A673 (cell line): ENCODE results near the gene ITFG1. TPM values are rescaled to one million over a fixed set of nuclear protein-coding genes. Genes with fewer than 3 reads are reported as not detected.

Experiments used
- BruUV-seq: library from RNA; stranded (reverse); fragments of 400-500 nt; replicated peaks from 2 replicates; lab custom pipeline; 2021; lab: Mats Ljungman, UMichigan
- CTCF ChIA-PET: fragments of 300-600 bp; sonication (Branson Sonifier 250); formaldehyde crosslinking; loops from one replicate; lab custom pipeline; 2022; ENCODE audit warnings: antibody characterized with exemption; lab: Charles Lee
- POLR2A ChIA-PET: fragments of 300-600 bp; sonication (Branson Sonifier 250); formaldehyde crosslinking; loops from one replicate; lab custom pipeline; 2022; ENCODE audit warnings: antibody characterized with exemption; ENCODE audit not compliant: low non-redundant PET; lab: Charles Lee
- DNase-seq: peaks from one replicate; pipeline ENCODE4 v3.0.0-alpha.2; 2015; ENCODE audit warnings: low spot score
- H3K27ac ChIP-seq: fragments of 200-600 bp; sonication (generic); 2 replicates; pipeline ENCODE4 v1.5.1; 2016; ENCODE audit warnings: mixed run types, low read depth, mild to moderate bottlenecking, mixed read lengths, antibody characterized with exemption, low read length; ENCODE audit not compliant: poor library complexity, severe bottlenecking
- H3K27me3 ChIP-seq: fragments of 200-600 bp; sonication (generic); replicated peaks from 2 replicates; pipeline ENCODE4 v1.6.1; 2017; ENCODE audit warnings: mixed run types, low read depth, mild to moderate bottlenecking, mixed read lengths, antibody characterized with exemption, low read length; ENCODE audit not compliant: insufficient read depth, poor library complexity
- H3K36me3 ChIP-seq: fragments of 200-600 bp; sonication (generic); 2 replicates; pipeline ENCODE4 v1.6.1; 2016; ENCODE audit warnings: mixed run types, mild to moderate bottlenecking, mixed read lengths, antibody characterized with exemption, low read length; ENCODE audit not compliant: insufficient read depth, poor library complexity, severe bottlenecking
- H3K4me1 ChIP-seq: fragments of 200-600 bp; sonication (generic); 2 replicates; pipeline ENCODE4 v1.6.1; 2017; ENCODE audit warnings: mixed run types, mild to moderate bottlenecking, mixed read lengths, antibody characterized with exemption, low read length; ENCODE audit not compliant: insufficient read depth, poor library complexity, severe bottlenecking
- H3K4me3 ChIP-seq: fragments of 200-600 bp; sonication (generic); 2 replicates; pipeline ENCODE4 v1.5.1; 2016; ENCODE audit warnings: low read depth, mixed run types, mild to moderate bottlenecking, mixed read lengths, low read length; ENCODE audit not compliant: poor library complexity, severe bottlenecking
- H3K9me3 ChIP-seq: fragments of 200-600 bp; sonication (generic); 2 replicates; pipeline ENCODE4 v1.6.1; 2016; ENCODE audit warnings: mixed run types, low read depth, mild to moderate bottlenecking, mixed read lengths, antibody characterized with exemption, low read length; ENCODE audit not compliant: poor library complexity, severe bottlenecking
- EZH2 ChIP-seq: fragments of 200-600 bp; sonication (generic); IDR thresholded peaks from 2 replicates; pipeline ENCODE4 v1.6.1; 2017; ENCODE audit warnings: borderline replicate concordance, low read depth, mild to moderate bottlenecking, mixed read lengths, antibody characterized with exemption, low read length; ENCODE audit not compliant: poor library complexity, severe bottlenecking
- intact Hi-C: fragments of 100-400 bp; cut with micrococcal nuclease; formaldehyde crosslinking; loops from one replicate; pipeline ENCODE4 v1.10.0; 2022; ENCODE audit not compliant: unreplicated experiment
- total RNA-seq: library from RNA; stranded (reverse); gene quantifications from 2 replicates; pipeline ENCODE4 v1.2.3, GENCODE V29; 2021
- TF ChIP-seq, protein P1 (sequence below): fragments of 300-800, 200-600 bp; sonication (generic); conservative IDR thresholded peaks from 2 replicates; pipeline ENCODE4 v1.5.1; 2017; ENCODE audit warnings: low read depth, mild to moderate bottlenecking, antibody characterized with exemption, low read length, moderate library complexity, mixed read lengths

The ITFG1 gene
- total RNA-seq, 1 experiment from 2014 or later, result 40.1 TPM

DNA sequence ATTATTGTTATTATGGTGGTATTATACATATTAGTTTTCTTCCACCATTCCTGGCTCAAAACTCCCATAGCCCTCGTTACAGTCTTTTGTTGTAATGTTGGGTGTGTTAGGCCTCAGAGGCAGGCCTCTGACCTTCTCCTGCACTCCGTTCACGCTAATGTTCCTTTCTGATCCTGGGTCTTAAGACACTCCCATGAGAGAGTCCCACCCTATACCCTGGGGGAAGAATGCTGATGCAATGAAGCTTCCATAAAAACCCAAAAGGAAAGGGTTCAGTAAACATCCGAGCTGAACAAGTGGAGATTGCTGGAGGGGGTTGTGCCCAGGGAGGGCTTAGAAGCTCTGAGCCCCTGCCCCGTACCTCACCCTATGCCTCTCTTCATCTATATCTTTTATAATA is 175.9 kb downstream of the ITFG1 start:
- DNase-seq, result no peak
- no peak overlapping the region for H3K27ac ChIP-seq
- H3K27me3 ChIP-seq, result no peaks in the 10 kb centered on the region
- no peaks in the 10 kb centered on the region for H3K4me1 ChIP-seq
- intact Hi-C loops, result no loop called here
- BruUV-seq, result no TSS peak
- H3K9me3 ChIP-seq, result peaks cover 9% of the 10 kb centered on the region
- no peak overlapping the region for H3K4me3 ChIP-seq
- ChIA-PET POLR2A (no interaction called here), CTCF (no interaction called here)
- no peaks in the 10 kb centered on the region for H3K36me3 ChIP-seq
- TF ChIP-seq EZH2, result no peak
- TF ChIP-seq, protein P1, sequence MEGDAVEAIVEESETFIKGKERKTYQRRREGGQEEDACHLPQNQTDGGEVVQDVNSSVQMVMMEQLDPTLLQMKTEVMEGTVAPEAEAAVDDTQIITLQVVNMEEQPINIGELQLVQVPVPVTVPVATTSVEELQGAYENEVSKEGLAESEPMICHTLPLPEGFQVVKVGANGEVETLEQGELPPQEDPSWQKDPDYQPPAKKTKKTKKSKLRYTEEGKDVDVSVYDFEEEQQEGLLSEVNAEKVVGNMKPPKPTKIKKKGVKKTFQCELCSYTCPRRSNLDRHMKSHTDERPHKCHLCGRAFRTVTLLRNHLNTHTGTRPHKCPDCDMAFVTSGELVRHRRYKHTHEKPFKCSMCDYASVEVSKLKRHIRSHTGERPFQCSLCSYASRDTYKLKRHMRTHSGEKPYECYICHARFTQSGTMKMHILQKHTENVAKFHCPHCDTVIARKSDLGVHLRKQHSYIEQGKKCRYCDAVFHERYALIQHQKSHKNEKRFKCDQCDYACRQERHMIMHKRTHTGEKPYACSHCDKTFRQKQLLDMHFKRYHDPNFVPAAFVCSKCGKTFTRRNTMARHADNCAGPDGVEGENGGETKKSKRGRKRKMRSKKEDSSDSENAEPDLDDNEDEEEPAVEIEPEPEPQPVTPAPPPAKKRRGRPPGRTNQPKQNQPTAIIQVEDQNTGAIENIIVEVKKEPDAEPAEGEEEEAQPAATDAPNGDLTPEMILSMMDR, result no peak

DNA sequence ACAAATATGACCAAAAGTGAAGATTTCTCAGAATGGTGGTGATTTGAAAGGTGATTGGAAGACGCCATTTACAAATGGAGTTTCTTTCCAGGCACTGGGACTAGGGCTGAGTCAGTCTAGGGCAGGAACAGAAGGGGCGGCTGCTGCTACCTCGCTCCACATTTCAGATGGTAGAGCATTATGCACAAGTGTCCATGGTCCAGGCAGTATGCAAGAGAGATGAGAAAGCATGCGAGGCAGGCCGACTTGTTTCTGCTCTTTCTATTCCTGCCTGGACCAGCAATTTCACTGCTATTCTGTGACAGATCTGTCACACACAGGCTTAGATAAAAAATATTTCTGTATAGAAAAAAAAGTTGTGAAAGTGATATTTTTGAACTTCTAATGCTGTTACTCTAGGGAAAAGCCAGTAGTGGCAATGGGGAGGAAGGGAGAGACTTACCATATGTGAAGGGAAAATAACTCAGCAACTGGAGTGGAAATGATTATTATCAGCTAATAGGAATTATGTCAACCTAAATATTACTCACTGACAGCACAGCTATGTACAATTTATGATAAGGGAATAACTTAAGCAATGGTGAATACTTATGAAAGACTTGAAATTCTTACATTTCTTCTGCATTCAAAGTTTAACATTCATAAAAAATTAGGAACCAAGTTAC is 182.4 kb downstream of the ITFG1 start:
- no peak for DNase-seq
- peaks cover 2% of the 10 kb centered on the region for H3K9me3 ChIP-seq
- BruUV-seq, result no TSS peak
- CTCF ChIA-PET, result no interaction called here
- H3K27me3 ChIP-seq, result no peaks in the 10 kb centered on the region
- H3K27ac ChIP-seq, result no peak overlapping the region
- no peaks in the 10 kb centered on the region for H3K4me1 ChIP-seq
- TF ChIP-seq EZH2, result no peak
- TF ChIP-seq, protein P1, result no peak
- POLR2A ChIA-PET, result interaction anchor here (0.7 kb wide), 1 partner anchor 144 kb away, joined by 6 read pairs; no protein-coding TSS in a partner anchor
- H3K4me3 ChIP-seq, result no peak overlapping the region
- no peaks in the 10 kb centered on the region for H3K36me3 ChIP-seq
- intact Hi-C loops, result no loop called here

DNA sequence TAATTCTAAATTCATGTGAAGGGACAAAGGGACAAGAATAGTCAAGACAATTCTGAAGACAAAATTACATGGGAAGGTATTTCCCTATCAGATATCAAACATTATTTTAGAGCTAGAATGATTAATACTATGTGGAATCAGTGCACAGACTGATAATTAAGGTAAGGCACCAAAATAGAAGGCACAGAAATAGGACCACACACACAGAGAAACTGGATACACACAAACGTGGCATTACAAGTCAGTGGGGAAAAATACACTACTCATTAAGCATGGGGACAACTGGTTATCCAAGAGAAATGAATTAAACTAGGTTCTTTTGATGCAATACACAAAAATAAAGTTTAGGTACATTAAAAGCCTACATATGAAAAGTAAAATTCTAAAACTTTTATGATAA is 184.3 kb downstream of the ITFG1 start:
- Histone ChIP-seq H3K4me3 (no peak overlapping the region), H3K27me3 (no peaks in the 10 kb centered on the region), H3K9me3 (no peaks in the 10 kb centered on the region), H3K4me1 (no peaks in the 10 kb centered on the region), H3K36me3 (no peaks in the 10 kb centered on the region), H3K27ac (no peak overlapping the region)
- ChIA-PET CTCF (no interaction called here), POLR2A (no interaction called here)
- intact Hi-C loops, result no loop called here
- no TSS peak for BruUV-seq
- TF ChIP-seq EZH2, result no peak
- TF ChIP-seq, protein P1, result no peak
- DNase-seq, result no peak
